ENCODE data around the gene OSMR.

DNA sequence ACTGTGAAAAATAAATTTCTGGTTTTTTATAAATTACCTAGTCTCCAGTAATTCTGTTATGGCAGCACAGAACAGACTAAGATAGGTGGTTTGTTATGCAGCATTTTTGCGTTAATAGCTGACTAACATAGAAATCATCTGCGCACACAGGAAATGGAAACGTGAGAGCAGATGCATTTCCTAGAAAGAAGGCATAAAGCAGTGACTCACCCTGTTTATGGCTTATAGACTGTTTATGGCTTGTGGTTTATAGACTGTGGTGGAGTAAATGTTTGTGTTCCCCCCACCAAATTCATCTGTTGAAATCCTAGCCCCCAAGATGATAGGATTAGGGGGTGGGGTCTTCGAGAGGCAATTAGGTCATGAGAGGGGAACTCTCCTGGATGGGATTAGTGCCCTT, 18.3 kb upstream of the OSMR start:
- TF ChIP-seq, protein P1, sequence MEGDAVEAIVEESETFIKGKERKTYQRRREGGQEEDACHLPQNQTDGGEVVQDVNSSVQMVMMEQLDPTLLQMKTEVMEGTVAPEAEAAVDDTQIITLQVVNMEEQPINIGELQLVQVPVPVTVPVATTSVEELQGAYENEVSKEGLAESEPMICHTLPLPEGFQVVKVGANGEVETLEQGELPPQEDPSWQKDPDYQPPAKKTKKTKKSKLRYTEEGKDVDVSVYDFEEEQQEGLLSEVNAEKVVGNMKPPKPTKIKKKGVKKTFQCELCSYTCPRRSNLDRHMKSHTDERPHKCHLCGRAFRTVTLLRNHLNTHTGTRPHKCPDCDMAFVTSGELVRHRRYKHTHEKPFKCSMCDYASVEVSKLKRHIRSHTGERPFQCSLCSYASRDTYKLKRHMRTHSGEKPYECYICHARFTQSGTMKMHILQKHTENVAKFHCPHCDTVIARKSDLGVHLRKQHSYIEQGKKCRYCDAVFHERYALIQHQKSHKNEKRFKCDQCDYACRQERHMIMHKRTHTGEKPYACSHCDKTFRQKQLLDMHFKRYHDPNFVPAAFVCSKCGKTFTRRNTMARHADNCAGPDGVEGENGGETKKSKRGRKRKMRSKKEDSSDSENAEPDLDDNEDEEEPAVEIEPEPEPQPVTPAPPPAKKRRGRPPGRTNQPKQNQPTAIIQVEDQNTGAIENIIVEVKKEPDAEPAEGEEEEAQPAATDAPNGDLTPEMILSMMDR (IDR thresholded peaks at IDR 0.05): no peak
- TF ChIP-seq POLR2A (IDR thresholded peaks at IDR 0.05) (no peak), POLR2AphosphoS5 (IDR thresholded peaks at IDR 0.05; ENCODE audit: insufficient read depth in 1 of 2, low read depth in 1 of 2) (no peak)

Measured in vagina (tissue), 2 donors.